Fibroblast of upper back skin (primary cell): Measurements from ENCODE around the gene WTIP.

Experiments
- DNase-seq: peaks from one replicate; pipeline ENCODE4 v3.0.0-alpha.2; 2013

WTIP gene

GRCh38 chr19:34479396-34479795, 2.2 kb upstream of the WTIP start:
- DNase-seq, result no peak

- DNase-seq, result no peak
Observed at GRCh38 chr19:34480491-34480890, 1.1 kb upstream of the WTIP start.

DNA sequence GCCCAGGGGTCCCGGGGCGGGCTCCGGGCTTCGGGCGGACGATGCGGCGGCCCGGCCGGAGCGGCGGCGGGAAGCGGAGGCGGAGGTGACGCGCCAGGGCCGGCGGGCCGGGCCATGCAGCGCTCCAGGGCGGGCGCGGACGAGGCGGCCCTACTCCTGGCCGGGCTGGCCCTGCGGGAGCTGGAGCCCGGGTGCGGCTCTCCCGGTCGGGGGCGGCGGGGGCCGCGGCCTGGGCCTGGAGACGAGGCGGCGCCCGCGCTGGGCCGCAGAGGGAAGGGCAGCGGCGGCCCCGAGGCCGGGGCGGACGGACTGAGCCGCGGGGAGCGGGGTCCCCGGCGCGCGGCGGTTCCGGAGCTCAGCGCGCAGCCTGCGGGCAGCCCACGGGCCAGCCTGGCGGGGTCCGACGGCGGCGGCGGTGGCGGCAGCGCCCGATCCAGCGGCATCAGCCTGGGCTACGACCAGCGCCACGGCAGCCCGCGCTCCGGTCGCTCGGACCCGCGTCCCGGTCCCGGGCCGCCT, 362 bp downstream of the WTIP start:
- DNase-seq, result no peak

- DNase-seq, result peak; percentile 17
Observed at GRCh38 chr19:34482380-34483250, 1.1 kb downstream of the WTIP start.

GRCh38 chr19:34484328-34484727, 2.8 kb downstream of the WTIP start:
- no peak for DNase-seq

- DNase-seq, result no peak
Observed at GRCh38 chr19:34485831-34486230, 4.3 kb downstream of the WTIP start.

GRCh38 chr19:34487651-34488051, 6.1 kb downstream of the WTIP start:
- no peak for DNase-seq

DNA sequence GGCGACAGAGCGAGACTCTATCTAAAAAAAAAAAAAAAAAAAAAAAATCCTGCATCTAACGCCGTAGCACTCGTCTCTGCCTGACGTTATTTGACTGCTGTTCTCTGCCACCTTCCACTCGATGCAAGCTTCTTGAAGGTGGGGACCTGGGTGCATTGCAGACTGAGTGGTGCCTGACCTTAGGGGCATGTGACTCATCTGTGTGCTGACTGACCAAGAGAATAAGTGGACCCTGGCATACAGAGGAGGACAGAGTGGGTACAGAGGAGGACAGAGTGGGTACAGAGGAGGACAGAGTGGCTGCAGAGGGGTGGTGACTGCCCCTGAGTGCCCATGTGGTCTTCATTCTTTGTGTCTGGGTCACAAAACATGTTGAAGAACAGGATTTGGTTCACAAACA, 7.6 kb downstream of the WTIP start:
- no peak for DNase-seq

- DNase-seq, result no peak
Observed at GRCh38 chr19:34490141-34490766, 8.7 kb downstream of the WTIP start.

- DNase-seq, result no peak
Observed at GRCh38 chr19:34493038-34493648, 11.6 kb downstream of the WTIP start.

GRCh38 chr19:34493649-34494044, 12.1 kb downstream of the WTIP start:
- DNase-seq, result no peak

- DNase-seq, result no peak
Observed at GRCh38 chr19:34494601-34495000, 13.0 kb downstream of the WTIP start.

GRCh38 chr19:34495416-34495815, 13.9 kb downstream of the WTIP start:
- DNase-seq, result no peak

- DNase-seq, result no peak
Observed at GRCh38 chr19:34497112-34497805, 15.7 kb downstream of the WTIP start.

DNA sequence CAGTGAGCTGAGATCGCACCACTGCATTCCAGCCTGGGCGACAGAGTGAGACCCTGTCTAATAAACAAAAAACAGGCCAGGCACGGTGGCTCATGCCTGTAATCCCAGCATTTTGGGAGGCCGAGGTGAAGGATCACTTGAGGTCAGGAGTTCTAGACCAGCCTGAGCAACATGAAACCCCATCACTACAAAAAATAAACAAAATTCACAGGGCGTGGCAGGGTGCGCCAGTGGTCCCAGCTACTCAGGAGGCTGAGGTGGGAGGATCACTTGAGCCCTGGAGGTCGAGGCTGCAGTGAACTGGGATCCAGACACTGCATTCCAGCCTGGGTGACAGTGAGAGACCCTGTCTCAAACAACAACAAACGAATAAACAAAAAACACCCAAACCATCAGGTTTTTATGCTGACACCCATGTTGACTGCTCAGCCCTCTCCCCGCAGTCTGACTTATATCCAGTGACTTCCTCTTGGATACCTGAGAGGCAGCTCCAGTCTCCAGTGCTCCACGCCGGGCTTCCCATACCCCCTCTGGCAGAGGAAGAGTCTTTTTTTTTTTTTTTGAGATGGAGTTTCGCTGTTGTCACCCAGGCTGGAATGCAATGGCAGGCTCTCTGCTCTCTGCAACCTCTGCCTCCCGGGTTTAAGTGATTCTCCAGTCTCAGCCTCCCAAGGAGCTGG, 17.7 kb downstream of the WTIP start:
- DNase-seq, result no peak

DNA sequence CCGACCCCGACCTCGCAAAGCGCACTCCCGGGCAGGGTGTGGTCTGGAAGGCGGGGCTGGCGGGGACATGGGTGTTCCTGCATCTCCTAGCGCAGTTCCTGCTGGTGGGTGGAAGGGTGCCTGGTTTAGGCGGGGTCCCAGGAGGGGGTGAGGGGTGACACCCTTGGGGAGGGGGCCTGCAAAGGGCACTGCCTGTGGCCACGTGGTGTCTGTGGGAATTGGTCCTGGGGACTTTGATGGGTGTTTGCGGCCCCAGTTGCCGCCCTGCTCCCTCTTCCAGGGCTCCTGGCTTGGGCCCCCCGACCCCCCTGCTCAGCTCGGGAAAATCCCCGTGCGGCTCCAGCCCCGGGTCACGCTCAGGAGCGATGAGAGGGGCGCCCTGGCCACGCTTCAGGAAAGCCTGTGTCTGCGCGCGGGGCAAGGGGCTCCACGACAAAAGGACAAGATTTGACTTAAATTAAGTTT, 19.1 kb downstream of the WTIP start:
- DNase-seq, result no peak

DNA sequence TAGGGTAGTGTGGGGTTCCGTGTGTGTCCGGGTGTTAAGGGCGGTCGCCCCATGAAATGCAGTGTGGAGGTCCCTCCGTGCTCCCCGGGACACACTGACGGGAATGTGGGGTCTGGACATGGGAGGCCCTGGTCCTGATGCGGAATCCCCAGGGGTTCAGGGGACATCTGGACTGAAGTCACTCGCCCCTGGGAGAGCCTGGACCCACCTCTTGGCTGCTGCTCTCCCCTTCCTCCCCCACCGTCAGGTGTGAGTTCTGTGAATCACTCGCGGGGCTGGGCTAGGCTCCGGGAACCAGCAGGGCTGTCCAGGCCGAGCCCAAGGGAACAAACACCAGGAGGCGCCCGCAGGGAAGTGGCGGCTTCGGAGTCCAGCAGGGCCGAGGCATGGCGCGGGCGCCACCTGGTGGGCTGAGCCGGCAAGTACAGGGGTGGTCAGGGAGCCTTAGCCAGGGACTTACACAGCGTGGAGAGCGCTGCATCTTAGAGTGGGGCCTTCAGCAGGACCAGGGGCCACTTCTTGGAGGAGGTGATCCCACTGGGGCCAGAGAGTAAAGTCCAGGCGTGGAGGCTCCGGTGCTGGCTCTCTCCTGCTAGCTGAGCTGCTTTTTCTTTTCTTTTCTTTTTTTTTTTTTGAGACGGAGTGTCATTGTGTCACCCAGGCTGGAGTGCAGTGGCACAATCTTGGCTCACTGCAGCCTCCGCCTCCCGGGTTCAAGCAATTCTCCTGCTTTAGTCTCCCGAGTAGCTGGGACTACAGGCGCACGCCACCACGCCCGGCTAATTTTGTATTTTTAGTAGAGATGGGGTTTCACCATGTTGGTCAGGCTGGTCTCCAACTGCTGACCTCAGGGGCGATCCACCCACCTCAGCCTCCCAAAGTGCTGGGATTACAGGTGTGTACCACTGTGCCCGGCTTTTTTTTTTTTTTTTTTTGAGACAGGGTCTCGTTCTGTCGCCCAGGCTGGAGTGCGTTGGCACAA, 20.1 kb downstream of the WTIP start:
- peak; percentile 85 for DNase-seq

DNA sequence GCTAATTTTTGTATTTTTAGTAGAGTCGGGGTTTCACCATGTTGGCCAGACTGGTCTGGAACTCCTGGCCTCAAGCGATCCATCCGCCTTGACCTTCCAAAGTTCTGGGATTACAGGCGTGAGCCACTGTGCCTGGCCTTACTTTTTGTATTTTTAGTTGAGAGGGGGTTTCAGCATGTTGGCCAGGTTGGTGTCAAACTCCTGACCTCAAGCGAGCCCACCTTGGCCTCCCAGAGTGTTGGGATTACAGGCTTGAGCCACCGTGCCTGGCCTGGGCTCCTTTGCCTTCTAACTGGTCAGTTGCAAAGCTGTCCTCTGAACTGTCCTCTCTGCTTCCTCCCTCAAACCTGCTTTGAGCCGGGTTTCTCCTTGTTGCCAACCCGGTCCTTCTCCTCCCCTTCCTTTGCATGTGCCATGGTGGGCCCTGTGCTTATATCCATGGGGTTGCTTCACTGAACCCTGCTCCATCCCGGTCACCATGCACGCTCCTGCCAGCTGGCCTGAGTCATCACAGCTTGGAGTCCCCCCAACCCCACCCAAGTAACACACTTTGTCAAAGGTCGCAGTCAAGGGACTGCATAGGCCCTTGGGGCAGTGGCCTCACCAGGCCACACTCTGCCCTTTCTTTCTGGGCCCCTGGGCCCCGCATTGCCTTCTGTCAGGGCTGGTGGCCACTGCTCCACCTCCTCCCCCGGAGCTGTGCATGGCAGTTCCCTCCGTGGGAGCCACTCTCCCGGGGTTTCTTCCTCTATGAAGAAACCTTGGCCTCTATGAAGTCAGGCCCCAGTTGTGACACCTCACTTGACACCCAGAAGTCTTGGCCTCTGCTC, 21.2 kb downstream of the WTIP start:
- no peak for DNase-seq

DNA sequence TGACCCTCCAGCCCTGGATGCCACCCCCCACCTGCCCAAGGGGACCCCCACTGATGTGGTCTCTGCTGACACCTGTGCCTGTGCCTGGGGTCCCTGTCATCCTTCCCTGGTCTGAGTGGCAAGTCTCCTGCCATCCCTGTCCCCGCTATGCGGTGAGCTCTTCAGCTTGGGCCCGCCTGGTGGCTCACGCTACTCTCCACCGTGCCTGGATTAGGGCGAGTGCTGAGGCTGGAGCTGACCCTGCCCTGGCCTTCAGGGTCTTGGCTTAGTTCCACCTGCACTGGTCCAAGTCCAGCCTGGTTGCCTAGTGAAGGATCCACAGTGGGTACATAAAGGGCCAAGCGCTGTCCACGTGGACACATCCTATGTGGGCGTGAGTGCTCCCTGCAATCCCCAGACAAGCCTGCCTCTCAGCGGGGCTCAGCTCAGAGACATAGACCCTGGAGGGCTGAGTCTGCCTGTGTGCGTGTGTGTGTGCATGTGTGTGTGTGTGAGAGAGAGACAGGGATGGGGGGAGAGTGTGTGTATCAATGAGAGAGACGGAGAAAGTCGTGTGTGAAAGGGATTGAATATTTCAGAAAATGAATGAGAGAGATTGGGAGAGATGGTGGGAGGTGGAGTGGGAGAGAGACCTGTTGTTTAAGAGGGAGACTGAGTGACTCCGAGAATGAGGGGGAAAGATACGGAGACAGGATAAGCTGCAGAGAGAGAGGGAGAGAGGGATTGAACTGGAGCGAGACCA, 22.1 kb downstream of the WTIP start:
- no peak for DNase-seq
